Astrocyte of the spinal cord (primary cell): ENCODE data around the gene RPTOR.

Experiments used
- DNase-seq: peaks from one replicate; pipeline ENCODE4 v3.0.0; 2011; ENCODE audit warnings: low read depth, low spot score
- H3K4me3 ChIP-seq: 2 replicates; pipeline ENCODE4 v1.5.1; 2011; ENCODE audit warnings: low read depth, mild to moderate bottlenecking, low read length, moderate library complexity
- CTCF ChIP-seq: IDR thresholded peaks from 2 replicates; pipeline ENCODE4 v1.5.1; 2012; ENCODE audit warnings: low read depth, mild to moderate bottlenecking, low read length, inconsistent platforms
- in situ Hi-C: cut with HindIII; loops from 2 replicates; pipeline ENCODE4 v1.10.0; 2017; ENCODE audit warnings: low sequenced_read_pairs

RPTOR gene

GRCh38 chr17:80523054-80523744 lies 21.4 kb upstream of the RPTOR start:
- no peak for TF ChIP-seq CTCF
- in situ Hi-C loops = no loop called here
- H3K4me3 ChIP-seq = no peak overlapping the region
- DNase-seq = no peak

GRCh38 chr17:80523956-80524712 lies 20.5 kb upstream of the RPTOR start:
- in situ Hi-C loops = no loop called here
- DNase-seq = no peak
- no peak for TF ChIP-seq CTCF
- H3K4me3 ChIP-seq = no peak overlapping the region

GRCh38 chr17:80526116-80526910 lies 18.3 kb upstream of the RPTOR start:
- in situ Hi-C loops = no loop called here
- no peak overlapping the region for H3K4me3 ChIP-seq
- no peak for DNase-seq
- no peak for TF ChIP-seq CTCF

- TF ChIP-seq CTCF = no peak
- in situ Hi-C loops = no loop called here
- no peak overlapping the region for H3K4me3 ChIP-seq
- peak; percentile 14 for DNase-seq
Observed at GRCh38 chr17:80527016-80527645, 17.5 kb upstream of the RPTOR start.

GRCh38 chr17:80528536-80528935 lies 16.1 kb upstream of the RPTOR start:
- TF ChIP-seq CTCF = no peak
- in situ Hi-C loops = no loop called here
- DNase-seq = no peak
- H3K4me3 ChIP-seq = no peak overlapping the region
